ENCODE data around the gene SYT14. TPM values are rescaled to one million over a fixed set of nuclear protein-coding genes. Genes with fewer than 3 reads are reported as not detected.
"Not testable (repeated sequence)": the region's sequence is repeated elsewhere in the genome, so short reads cannot be mapped to it uniquely, and the experiment has no call there.

SYT14 gene
- total RNA-seq, 1 donor from 2014 or later: not detected

GRCh38 chr1:209962388-209962787 lies 24.4 kb downstream of the SYT14 start:
- Mint-ChIP-seq H3K9me3 (no peaks in the 10 kb centered on the region), H3K36me3 (ENCODE audit: low read depth) (no peaks in the 10 kb centered on the region), H3K27ac (no peak overlapping the region), H3K27me3 (peaks cover 21% of the 10 kb centered on the region), H3K4me1 (no peaks in the 10 kb centered on the region), H3K4me3 (no peak overlapping the region)
- intact Hi-C loops (cut with micrococcal nuclease): no loop called here
- no peak for DNase-seq

GRCh38 chr1:209962856-209963255 lies 24.8 kb downstream of the SYT14 start:
- Mint-ChIP-seq H3K4me3 (no peak overlapping the region), H3K9me3 (no peaks in the 10 kb centered on the region), H3K27me3 (peaks cover 18% of the 10 kb centered on the region), H3K4me1 (no peaks in the 10 kb centered on the region), H3K27ac (no peak overlapping the region), H3K36me3 (ENCODE audit: low read depth) (no peaks in the 10 kb centered on the region)
- no peak for DNase-seq
- intact Hi-C loops (cut with micrococcal nuclease): no loop called here

- Mint-ChIP-seq H3K27ac (no peak overlapping the region), H3K4me3 (no peak overlapping the region), H3K27me3 (peaks cover 17% of the 10 kb centered on the region), H3K36me3 (ENCODE audit: low read depth) (no peaks in the 10 kb centered on the region), H3K9me3 (no peaks in the 10 kb centered on the region), H3K4me1 (no peaks in the 10 kb centered on the region)
- no peak for DNase-seq
- intact Hi-C loops (cut with micrococcal nuclease): no loop called here
Observed at GRCh38 chr1:209965996-209966395, 28.0 kb downstream of the SYT14 start.

- H3K27ac Mint-ChIP-seq, H3K4me3 Mint-ChIP-seq, DNase-seq: not testable (repeated sequence)
Observed at GRCh38 chr1:209978721-209979120, 40.7 kb downstream of the SYT14 start.

GRCh38 chr1:209983953-209984352 lies 45.9 kb downstream of the SYT14 start:
- intact Hi-C loops (cut with micrococcal nuclease): no loop called here
- DNase-seq: no peak
- Mint-ChIP-seq H3K36me3 (ENCODE audit: low read depth) (no peaks in the 10 kb centered on the region), H3K27ac (no peak overlapping the region), H3K4me3 (no peak overlapping the region), H3K27me3 (peaks cover 10% of the 10 kb centered on the region), H3K9me3 (no peaks in the 10 kb centered on the region), H3K4me1 (no peaks in the 10 kb centered on the region)

More at GRCh38 chr1:209978721-209979120, 40.7 kb downstream of the SYT14 start:
- H3K4me1 Mint-ChIP-seq; intact Hi-C loops (cut with micrococcal nuclease); H3K27me3 Mint-ChIP-seq; H3K36me3 Mint-ChIP-seq (ENCODE audit: low read depth); H3K9me3 Mint-ChIP-seq: not testable (repeated sequence)

- no peak for DNase-seq
- no peaks in the 10 kb centered on the region for H3K4me1 Mint-ChIP-seq
- peaks cover 10% of the 10 kb centered on the region for H3K27me3 Mint-ChIP-seq
- H3K4me3 Mint-ChIP-seq: no peak overlapping the region
- intact Hi-C loops (cut with micrococcal nuclease): no loop called here
- H3K9me3 Mint-ChIP-seq: no peaks in the 10 kb centered on the region
- H3K27ac Mint-ChIP-seq: no peak overlapping the region
- H3K36me3 Mint-ChIP-seq (ENCODE audit: low read depth): no peaks in the 10 kb centered on the region
Observed at GRCh38 chr1:209985002-209985401, 47.0 kb downstream of the SYT14 start.

- DNase-seq: no peak
- Mint-ChIP-seq H3K36me3 (ENCODE audit: low read depth) (no peaks in the 10 kb centered on the region), H3K4me1 (no peaks in the 10 kb centered on the region), H3K27me3 (peaks cover 7% of the 10 kb centered on the region), H3K9me3 (no peaks in the 10 kb centered on the region), H3K4me3 (no peak overlapping the region), H3K27ac (no peak overlapping the region)
- intact Hi-C loops (cut with micrococcal nuclease): loop anchor here (1.0 kb wide), 1 partner anchor 128 kb away; no protein-coding TSS in a partner anchor
Observed at GRCh38 chr1:209988706-209989105, 50.7 kb downstream of the SYT14 start.

GRCh38 chr1:209989525-209989924 lies 51.5 kb downstream of the SYT14 start:
- H3K27me3 Mint-ChIP-seq: peaks cover 7% of the 10 kb centered on the region
- H3K4me3 Mint-ChIP-seq: no peak overlapping the region
- H3K4me1 Mint-ChIP-seq: no peaks in the 10 kb centered on the region
- no peaks in the 10 kb centered on the region for H3K9me3 Mint-ChIP-seq
- intact Hi-C loops (cut with micrococcal nuclease): loop anchor here (1.0 kb wide), 1 partner anchor 129 kb away; no protein-coding TSS in a partner anchor
- H3K36me3 Mint-ChIP-seq (ENCODE audit: low read depth): no peaks in the 10 kb centered on the region
- no peak for DNase-seq
- H3K27ac Mint-ChIP-seq: no peak overlapping the region

GRCh38 chr1:209993061-209993830 lies 55.2 kb downstream of the SYT14 start:
- no peak for DNase-seq
- Mint-ChIP-seq H3K4me3 (no peak overlapping the region), H3K4me1 (no peaks in the 10 kb centered on the region), H3K27ac (no peak overlapping the region), H3K36me3 (ENCODE audit: low read depth) (no peaks in the 10 kb centered on the region), H3K9me3 (no peaks in the 10 kb centered on the region), H3K27me3 (peaks cover 9% of the 10 kb centered on the region)
- intact Hi-C loops (cut with micrococcal nuclease): loop anchor here (10.0 kb wide), 1 partner anchor 418 kb away; no protein-coding TSS in a partner anchor

- no peaks in the 10 kb centered on the region for H3K4me1 Mint-ChIP-seq
- H3K4me3 Mint-ChIP-seq: no peak overlapping the region
- no peak for DNase-seq
- intact Hi-C loops (cut with micrococcal nuclease): loop anchor here (10.0 kb wide), 1 partner anchor 422 kb away; no protein-coding TSS in a partner anchor
- H3K9me3 Mint-ChIP-seq: no peaks in the 10 kb centered on the region
- no peaks in the 10 kb centered on the region for H3K36me3 Mint-ChIP-seq (ENCODE audit: low read depth)
- peaks cover 11% of the 10 kb centered on the region for H3K27me3 Mint-ChIP-seq
- no peak overlapping the region for H3K27ac Mint-ChIP-seq
Observed at GRCh38 chr1:209996348-209996747, 58.3 kb downstream of the SYT14 start.

GRCh38 chr1:209999005-209999404 lies 61.0 kb downstream of the SYT14 start:
- no peak overlapping the region for H3K27ac Mint-ChIP-seq
- peaks cover 14% of the 10 kb centered on the region for H3K27me3 Mint-ChIP-seq
- DNase-seq: no peak
- intact Hi-C loops (cut with micrococcal nuclease): loop anchor here (10.0 kb wide), 1 partner anchor 424 kb away; no protein-coding TSS in a partner anchor
- no peaks in the 10 kb centered on the region for H3K9me3 Mint-ChIP-seq
- H3K4me3 Mint-ChIP-seq: no peak overlapping the region
- H3K36me3 Mint-ChIP-seq (ENCODE audit: low read depth): no peaks in the 10 kb centered on the region
- H3K4me1 Mint-ChIP-seq: no peaks in the 10 kb centered on the region

GRCh38 chr1:210001751-210002150 lies 63.7 kb downstream of the SYT14 start:
- intact Hi-C loops (cut with micrococcal nuclease): no loop called here
- H3K4me1 Mint-ChIP-seq: no peaks in the 10 kb centered on the region
- H3K36me3 Mint-ChIP-seq (ENCODE audit: low read depth): no peaks in the 10 kb centered on the region
- H3K4me3 Mint-ChIP-seq: no peak overlapping the region
- no peak overlapping the region for H3K27ac Mint-ChIP-seq
- DNase-seq: no peak
- H3K9me3 Mint-ChIP-seq: no peaks in the 10 kb centered on the region
- H3K27me3 Mint-ChIP-seq: peaks cover 9% of the 10 kb centered on the region

- no peak for DNase-seq
- no peak overlapping the region for H3K4me3 Mint-ChIP-seq
- no peak overlapping the region for H3K27ac Mint-ChIP-seq
- H3K4me1 Mint-ChIP-seq: no peaks in the 10 kb centered on the region
- H3K9me3 Mint-ChIP-seq: no peaks in the 10 kb centered on the region
- peaks cover 7% of the 10 kb centered on the region for H3K27me3 Mint-ChIP-seq
- no peaks in the 10 kb centered on the region for H3K36me3 Mint-ChIP-seq (ENCODE audit: low read depth)
- intact Hi-C loops (cut with micrococcal nuclease): no loop called here
Observed at GRCh38 chr1:210003501-210003900, 65.5 kb downstream of the SYT14 start.

- DNase-seq: no peak
- no peaks in the 10 kb centered on the region for H3K4me1 Mint-ChIP-seq
- H3K27ac Mint-ChIP-seq: no peak overlapping the region
- no peaks in the 10 kb centered on the region for H3K27me3 Mint-ChIP-seq
- no peaks in the 10 kb centered on the region for H3K36me3 Mint-ChIP-seq (ENCODE audit: low read depth)
- H3K9me3 Mint-ChIP-seq: no peaks in the 10 kb centered on the region
- H3K4me3 Mint-ChIP-seq: no peak overlapping the region
- intact Hi-C loops (cut with micrococcal nuclease): no loop called here
Observed at GRCh38 chr1:210010161-210010560, 72.1 kb downstream of the SYT14 start.

All from activated CD4-positive, alpha-beta T cell treated with anti-CD3 and anti-CD28 coated beads, Interleukin-2, amount 10 ng/mL, durations not matched to agents 24 days and 14 days (primary cell).